ENCODE results near the gene PDE7B. TPM values are rescaled to one million over a fixed set of nuclear protein-coding genes. Genes with fewer than 3 reads are reported as not detected.

PDE7B gene
- polyA plus RNA-seq, 1 of the 3 experiments (the other 2 are of a cell fraction): 1.9 TPM

- TF ChIP-seq YY1 (IDR thresholded peaks at IDR 0.05; ENCODE audit: low read depth) (no peak), NFIC (IDR thresholded peaks at IDR 0.05; ENCODE audit: borderline replicate concordance) (no peak), ZBTB33 (IDR thresholded peaks at IDR 0.05; ENCODE audit: borderline replicate concordance, low read depth) (no peak), USF1 (IDR thresholded peaks at IDR 0.05; ENCODE audit: borderline replicate concordance, low read depth) (no peak), CTCF (IDR thresholded peaks at IDR 0.05) (no peak)
These were observed 38.1 kb upstream of the PDE7B start (continued) for GRCh38 chr6:135813401-135813800.

GRCh38 chr6:135814043-135814442 is 37.5 kb upstream of the PDE7B start:
- TF ChIP-seq POLR2AphosphoS5 (IDR thresholded peaks at IDR 0.05; ENCODE audit: low read depth, low read length) (no peak), SIN3A (IDR thresholded peaks at IDR 0.05; ENCODE audit: borderline replicate concordance, low read depth, low read length) (no peak), CHD2 (IDR thresholded peaks at IDR 0.05; ENCODE audit: low read length, partially characterized antibody) (no peak), RCOR1 (IDR thresholded peaks at IDR 0.05; ENCODE audit: low read length) (no peak), FOXJ3 (CRISPR knock-in tag; IDR thresholded peaks at IDR 0.05) (no peak), SMC3 (IDR thresholded peaks at IDR 0.05; ENCODE audit: low read depth, low read length) (no peak), ELF1 (IDR thresholded peaks at IDR 0.05) (no peak), FOSL2 (IDR thresholded peaks at IDR 0.05; ENCODE audit: borderline replicate concordance, low read depth) (no peak), REST (IDR thresholded peaks at IDR 0.05; ENCODE audit: low read depth, low read length) (no peak), IRF3 (IDR thresholded peaks at IDR 0.05; ENCODE audit: low read depth, low read length) (no peak), TAF1 (IDR thresholded peaks at IDR 0.05; ENCODE audit: borderline replicate concordance, low read depth, low read length) (no peak), YY1 (IDR thresholded peaks at IDR 0.05; ENCODE audit: low read depth) (no peak), TEAD4 (IDR thresholded peaks at IDR 0.05; ENCODE audit: borderline replicate concordance, insufficient read depth) (no peak), MAX (IDR thresholded peaks at IDR 0.05; ENCODE audit: low read depth) (no peak), USF1 (IDR thresholded peaks at IDR 0.05; ENCODE audit: borderline replicate concordance, low read depth) (no peak)
- peaks cover 0 to 9% of the 10 kb centered on the region in 2 experiments; a peak in 1 of 4 replicates for H3K4me1 ChIP-seq (ENCODE audit: control insufficient read depth in 1 of 2, insufficient read depth in 2 of 2, low read depth in 1 of 2, low read length in 1 of 2)
- no peak overlapping the region for H3K9ac ChIP-seq
- DNase-seq: no peak
- H4K20me1 ChIP-seq (ENCODE audit: insufficient read depth): no peaks in the 10 kb centered on the region
- H3K36me3 ChIP-seq (replicated peaks in 1 of 2; ENCODE audit: control insufficient read depth in 1 of 2, insufficient read depth in 2 of 2, low read length in 1 of 2): no peaks in the 10 kb centered on the region
- ChIA-PET CTCF (interaction anchor here (0.9 to 1.3 kb wide), 2 partner anchors 18 to 25 kb away, joined by 3 read pairs; no protein-coding TSS in a partner anchor), POLR2A (no interaction called here)
- no peak overlapping the region for H3K27ac ChIP-seq (ENCODE audit: low read depth in 2 of 2, low read length in 1 of 2)
- H3K4me3 ChIP-seq (ENCODE audit: low read depth in 2 of 2, low read length in 1 of 2): no peak overlapping the region
- H3K9me2 ChIP-seq: no peaks in the 10 kb centered on the region
- H2AFZ ChIP-seq (ENCODE audit: low read depth): no peak overlapping the region
- H3K27me3 ChIP-seq (ENCODE audit: insufficient read depth): no peaks in the 10 kb centered on the region
- no peaks in the 10 kb centered on the region for H3K79me2 ChIP-seq (ENCODE audit: insufficient read depth)
- no peaks in the 10 kb centered on the region for H3K9me3 ChIP-seq
- H3F3A ChIP-seq (replicated peaks; ENCODE audit: insufficient read depth): peaks cover 10% of the 10 kb centered on the region
- 89% methylated on average over 4 of the region's 4 CpGs for WGBS (ENCODE audit: low lambda C conversion rate)
- no peak overlapping the region for H3K4me2 ChIP-seq

Measured in SK-N-SH (cell line).